Smooth muscle cell (in vitro differentiated cells): Measurements from ENCODE around the gene S100A7A. TPM values are rescaled to one million over a fixed set of nuclear protein-coding genes. Genes with fewer than 3 reads are reported as not detected.

Experiments
- DNase-seq: peaks from one replicate; lab custom pipeline; 2025; ENCODE audit not compliant: unreplicated experiment; lab: John Stamatoyannopoulos, UW
- H2AFZ ChIP-seq: fragments of 200-600 bp; sonication (generic); 2 replicates; pipeline ENCODE4 v1.6.0; 2016; ENCODE audit warnings: antibody characterized with exemption, low read depth, mild to moderate bottlenecking
- H3F3A ChIP-seq: fragments of 200-600 bp; sonication (generic); 2 replicates; pipeline ENCODE4 v1.6.0; 2017; ENCODE audit warnings: antibody characterized with exemption, low read depth
- H3K27ac ChIP-seq: fragments of 200-600 bp; sonication (generic); 2 replicates; pipeline ENCODE4 v1.5.1; 2016; ENCODE audit warnings: low read depth, mild to moderate bottlenecking
- H3K27me3 ChIP-seq: fragments of 200-600 bp; sonication (generic); 2 replicates; pipeline ENCODE4 v1.6.1; 2016; ENCODE audit warnings: low read depth, mild to moderate bottlenecking
- H3K36me3 ChIP-seq: fragments of 200-600 bp; sonication (generic); 2 replicates; pipeline ENCODE4 v1.5.1; 2016; ENCODE audit warnings: low read depth
- H3K4me1 ChIP-seq: fragments of 200-600 bp; sonication (generic); 2 replicates; pipeline ENCODE4 v1.5.1; 2016; ENCODE audit warnings: low read depth
- H3K4me2 ChIP-seq: fragments of 200-600 bp; sonication (generic); 2 replicates; pipeline ENCODE4 v1.6.0; 2016; ENCODE audit warnings: mild to moderate bottlenecking
- H3K4me3 ChIP-seq: fragments of 200-600 bp; sonication (generic); 2 replicates; pipeline ENCODE4 v1.5.1; 2016; ENCODE audit warnings: mild to moderate bottlenecking
- H3K79me2 ChIP-seq: fragments of 200-600 bp; sonication (generic); 2 replicates; pipeline ENCODE4 v1.6.0; 2016; ENCODE audit warnings: low read depth, mild to moderate bottlenecking
- H3K9ac ChIP-seq: fragments of 200-600 bp; sonication (generic); 2 replicates; pipeline ENCODE4 v1.6.0; 2016; ENCODE audit warnings: low read depth
- H3K9me3 ChIP-seq: fragments of 200-600 bp; sonication (generic); replicated peaks from 2 replicates; pipeline ENCODE4 v1.5.1; 2016; ENCODE audit warnings: low read depth
- H4K20me1 ChIP-seq: fragments of 200-600 bp; sonication (generic); 2 replicates; pipeline ENCODE4 v1.6.0; 2016; ENCODE audit warnings: low read depth
- CTCF ChIP-seq: fragments of 200-600 bp; sonication (generic); IDR thresholded peaks from 2 replicates; pipeline ENCODE4 v1.5.1; 2017; ENCODE audit warnings: borderline replicate concordance, mild to moderate bottlenecking, antibody characterized with exemption; ENCODE audit not compliant: insufficient read depth, poor library complexity, severe bottlenecking
- WGBS: methylation state at CpG from one replicate; pipeline ENCODE4 v1.1.7; 2016; ENCODE audit warnings: low lambda C conversion rate; 5-methylcytosine and 5-hydroxymethylcytosine counted together
- polyA plus RNA-seq: library from polyadenylated mRNA; unstranded; fragments of >200 nt; fragmentation: Nextera tagmentation; extraction: Ambion mirVana; gene quantifications from 2 replicates; pipeline ENCODE4 v1.2.1, GENCODE V29; 2016
- total RNA-seq: library from RNA; depleted of rRNA; stranded (reverse); fragments of >200 nt; gene quantifications from 2 replicates; pipeline ENCODE4 v1.2.3, GENCODE V29; 2014

The S100A7A gene
- total and polyA plus RNA-seq, 2 experiments from 2014 or later: not detected

DNA sequence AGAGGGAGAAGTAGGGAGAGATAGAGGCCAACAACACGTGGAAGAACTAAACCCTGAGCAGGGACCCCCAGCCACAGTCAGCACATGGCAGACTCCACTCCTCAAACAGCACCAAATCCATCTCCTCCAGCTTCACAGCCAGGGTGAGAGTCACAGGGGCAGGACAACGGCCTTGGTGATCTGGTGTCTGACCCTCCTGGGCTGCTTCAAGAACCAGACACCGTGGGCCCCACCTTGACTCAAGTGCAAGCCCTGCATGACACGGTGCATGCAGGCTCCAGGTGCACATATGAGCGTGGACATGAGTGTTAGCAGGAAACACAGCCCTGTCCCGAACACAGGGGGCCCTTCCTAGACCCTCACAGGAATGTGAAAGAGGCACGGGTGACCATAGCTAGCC is 22.3 kb downstream of the S100A7A start:
- no peak for DNase-seq
- Histone ChIP-seq H3K9ac (no peak overlapping the region), H2AFZ (no peak overlapping the region), H3F3A (no peaks in the 10 kb centered on the region), H3K4me3 (no peak overlapping the region), H3K4me1 (no peaks in the 10 kb centered on the region), H3K27me3 (no peaks in the 10 kb centered on the region), H3K79me2 (no peaks in the 10 kb centered on the region), H3K9me3 (no peaks in the 10 kb centered on the region), H3K27ac (no peak overlapping the region), H4K20me1 (no peaks in the 10 kb centered on the region), H3K4me2 (no peak overlapping the region), H3K36me3 (no peaks in the 10 kb centered on the region)
- 70% methylated on average over 7 of the region's 7 CpGs for WGBS
- TF ChIP-seq CTCF: no peak

DNA sequence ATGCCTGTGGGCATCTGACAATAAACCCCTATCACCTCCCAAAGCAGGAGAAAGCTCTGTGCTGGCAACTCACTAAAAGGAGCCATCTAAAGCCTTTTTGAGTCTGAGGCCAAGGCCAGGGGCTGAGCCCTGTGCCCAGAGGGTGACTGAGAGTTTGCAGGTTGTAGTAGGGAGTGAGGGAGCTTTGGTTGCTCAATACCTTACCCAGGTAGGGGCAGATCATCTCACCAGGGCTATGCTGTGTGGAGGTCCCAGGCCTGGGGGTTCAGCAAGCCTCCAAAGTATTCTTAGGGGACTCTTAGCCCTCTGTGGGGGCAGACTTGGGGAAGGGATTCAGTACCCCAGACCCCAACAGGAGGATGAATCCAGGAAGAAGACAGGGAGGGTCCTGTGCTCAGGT is 23.0 kb downstream of the S100A7A start:
- no peaks in the 10 kb centered on the region for H3K27me3 ChIP-seq
- no peak overlapping the region for H3K9ac ChIP-seq
- H3K4me2 ChIP-seq: no peak overlapping the region
- no peaks in the 10 kb centered on the region for H3K36me3 ChIP-seq
- H2AFZ ChIP-seq: no peak overlapping the region
- no peaks in the 10 kb centered on the region for H3F3A ChIP-seq
- H4K20me1 ChIP-seq: no peaks in the 10 kb centered on the region
- TF ChIP-seq CTCF: no peak
- H3K4me3 ChIP-seq: no peak overlapping the region
- no peak overlapping the region for H3K27ac ChIP-seq
- H3K9me3 ChIP-seq: no peaks in the 10 kb centered on the region
- no peaks in the 10 kb centered on the region for H3K4me1 ChIP-seq
- no peaks in the 10 kb centered on the region for H3K79me2 ChIP-seq
- no peak for DNase-seq

DNA sequence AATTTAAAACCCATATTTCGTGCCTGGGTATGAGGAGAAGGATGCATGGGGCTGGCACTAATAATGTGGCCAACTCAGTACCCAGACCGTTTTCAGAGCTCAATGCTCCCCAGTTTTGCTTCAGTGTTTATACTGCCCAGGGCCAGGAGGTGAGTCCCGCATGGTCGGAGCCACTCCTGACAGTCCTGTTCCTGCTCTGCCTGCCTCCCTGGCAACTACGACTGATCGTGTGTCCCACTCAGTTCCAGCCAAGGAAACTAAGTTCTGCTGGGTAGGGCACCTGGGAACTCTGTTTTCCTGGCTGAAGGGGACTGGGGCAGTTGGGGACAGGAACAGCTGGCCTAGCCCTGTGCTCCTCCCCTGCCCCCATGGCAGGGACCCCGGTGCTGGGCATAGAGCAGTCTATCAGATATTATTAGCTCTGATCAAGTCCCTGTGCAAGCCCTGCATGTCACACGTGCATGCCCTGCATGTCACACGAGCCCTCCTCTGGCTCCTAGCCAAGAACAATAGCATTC is 25.0 kb downstream of the S100A7A start:
- no peaks in the 10 kb centered on the region for H3K9me3 ChIP-seq
- H4K20me1 ChIP-seq: no peaks in the 10 kb centered on the region
- no peak overlapping the region for H3K9ac ChIP-seq
- H3K36me3 ChIP-seq: no peaks in the 10 kb centered on the region
- no peak overlapping the region for H2AFZ ChIP-seq
- H3K4me2 ChIP-seq: no peak overlapping the region
- H3K27ac ChIP-seq: no peak overlapping the region
- no peaks in the 10 kb centered on the region for H3F3A ChIP-seq
- no peak overlapping the region for H3K4me3 ChIP-seq
- no peaks in the 10 kb centered on the region for H3K4me1 ChIP-seq
- 80% methylated on average over 9 of the region's 9 CpGs for WGBS
- no peak for TF ChIP-seq CTCF
- DNase-seq: no peak
- H3K79me2 ChIP-seq: no peaks in the 10 kb centered on the region
- no peaks in the 10 kb centered on the region for H3K27me3 ChIP-seq

DNA sequence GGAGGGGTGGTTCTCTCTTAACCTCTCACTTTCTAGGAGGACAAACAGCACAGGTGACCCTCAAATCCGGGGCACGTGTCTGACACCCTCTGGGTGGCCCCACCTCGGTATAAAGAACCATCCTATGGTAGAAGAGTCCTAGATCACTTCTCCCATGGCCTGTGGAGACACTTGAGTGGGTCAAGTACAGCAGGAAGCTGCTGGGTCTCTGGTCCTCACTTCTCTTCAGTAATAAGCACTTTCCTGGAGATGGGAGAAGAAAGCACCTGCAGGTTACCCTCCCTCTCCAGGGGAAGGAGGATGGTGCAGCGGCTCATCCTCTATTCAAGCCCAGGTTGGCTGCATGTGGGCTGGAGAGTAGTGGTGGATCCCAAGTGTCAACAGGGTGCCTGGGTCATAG is 27.2 kb downstream of the S100A7A start:
- no peak overlapping the region for H3K27ac ChIP-seq
- H3F3A ChIP-seq: no peaks in the 10 kb centered on the region
- no peaks in the 10 kb centered on the region for H4K20me1 ChIP-seq
- H3K4me3 ChIP-seq: no peak overlapping the region
- peaks cover 5% of the 10 kb centered on the region for H3K4me1 ChIP-seq
- no peak overlapping the region for H3K4me2 ChIP-seq
- no peak for DNase-seq
- no peaks in the 10 kb centered on the region for H3K36me3 ChIP-seq
- no peak overlapping the region for H3K9ac ChIP-seq
- no peaks in the 10 kb centered on the region for H3K79me2 ChIP-seq
- 57% methylated on average over 4 of the region's 4 CpGs for WGBS
- H3K27me3 ChIP-seq: no peaks in the 10 kb centered on the region
- no peaks in the 10 kb centered on the region for H3K9me3 ChIP-seq
- no peak overlapping the region for H2AFZ ChIP-seq
- no peak for TF ChIP-seq CTCF
